Activated T-helper 9 cell treated with anti-CD3 and anti-CD28 coated beads, Interleukin-2, amount 50 U/mL, for 16 hours (primary cell): ENCODE measurements around the gene DAPK1.

Experiments used
- DNase-seq: peaks from one replicate; pipeline ENCODE4 v3.0.0-alpha.2; 2020; ENCODE audit warnings: low read depth

DAPK1 gene

GRCh38 chr9:87517732-87518131 is 20.1 kb downstream of the DAPK1 start:
- no peak for DNase-seq

DNA sequence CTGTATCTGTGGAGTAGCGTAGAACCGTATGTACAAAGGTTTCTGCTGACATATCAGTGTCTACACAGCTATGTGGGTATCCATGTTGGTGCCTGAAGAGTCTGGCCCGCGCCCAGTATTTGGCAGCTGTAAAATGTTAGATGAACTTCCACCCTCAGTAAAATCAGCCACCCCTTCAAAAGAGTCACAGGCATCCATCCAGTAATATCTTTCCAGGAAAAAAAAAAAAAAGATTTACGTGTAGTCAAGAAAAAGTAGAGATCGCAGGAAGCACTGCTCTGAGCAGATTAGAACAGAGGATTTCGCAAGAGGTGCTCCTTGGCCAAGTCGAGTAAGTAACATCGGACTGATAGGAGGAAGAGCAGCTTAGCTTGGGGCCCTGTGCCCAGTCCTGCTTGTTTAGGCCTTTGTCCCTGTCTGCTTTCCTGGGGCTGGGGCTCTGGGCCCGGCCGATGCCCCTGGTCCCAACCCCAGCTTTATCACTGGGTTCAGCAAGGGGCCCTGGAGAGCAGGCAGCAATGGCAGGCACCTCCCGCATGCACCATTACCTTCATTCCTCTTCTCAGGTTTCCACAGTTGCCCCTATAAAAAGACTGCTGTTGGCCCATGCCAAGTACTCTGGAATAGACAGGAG is 21.2 kb downstream of the DAPK1 start:
- no peak for DNase-seq

GRCh38 chr9:87519461-87519860 is 21.8 kb downstream of the DAPK1 start:
- DNase-seq: no peak

GRCh38 chr9:87520172-87520683 is 22.6 kb downstream of the DAPK1 start:
- DNase-seq: no peak

DNA sequence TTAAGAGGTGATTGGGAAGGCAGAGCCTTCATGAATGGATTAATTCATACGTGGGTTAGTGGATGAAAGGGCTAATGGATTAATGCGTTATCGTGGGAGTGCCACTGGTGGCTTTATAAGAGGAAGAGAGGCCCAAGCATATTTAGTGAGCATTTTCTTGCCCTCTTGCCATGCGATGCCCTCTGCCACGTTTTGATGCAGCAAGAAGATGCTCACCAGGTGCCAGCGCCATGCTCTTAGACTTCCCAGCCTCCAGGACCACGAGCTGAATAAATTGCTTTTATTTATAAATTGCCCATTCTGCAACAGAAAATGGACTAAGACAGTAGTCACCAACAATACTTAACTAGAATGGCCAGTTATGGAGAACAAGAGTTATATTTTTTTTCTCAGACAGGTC is 24.2 kb downstream of the DAPK1 start:
- no peak for DNase-seq

- no peak for DNase-seq
Observed at GRCh38 chr9:87524061-87524460, 26.4 kb downstream of the DAPK1 start.

DNA sequence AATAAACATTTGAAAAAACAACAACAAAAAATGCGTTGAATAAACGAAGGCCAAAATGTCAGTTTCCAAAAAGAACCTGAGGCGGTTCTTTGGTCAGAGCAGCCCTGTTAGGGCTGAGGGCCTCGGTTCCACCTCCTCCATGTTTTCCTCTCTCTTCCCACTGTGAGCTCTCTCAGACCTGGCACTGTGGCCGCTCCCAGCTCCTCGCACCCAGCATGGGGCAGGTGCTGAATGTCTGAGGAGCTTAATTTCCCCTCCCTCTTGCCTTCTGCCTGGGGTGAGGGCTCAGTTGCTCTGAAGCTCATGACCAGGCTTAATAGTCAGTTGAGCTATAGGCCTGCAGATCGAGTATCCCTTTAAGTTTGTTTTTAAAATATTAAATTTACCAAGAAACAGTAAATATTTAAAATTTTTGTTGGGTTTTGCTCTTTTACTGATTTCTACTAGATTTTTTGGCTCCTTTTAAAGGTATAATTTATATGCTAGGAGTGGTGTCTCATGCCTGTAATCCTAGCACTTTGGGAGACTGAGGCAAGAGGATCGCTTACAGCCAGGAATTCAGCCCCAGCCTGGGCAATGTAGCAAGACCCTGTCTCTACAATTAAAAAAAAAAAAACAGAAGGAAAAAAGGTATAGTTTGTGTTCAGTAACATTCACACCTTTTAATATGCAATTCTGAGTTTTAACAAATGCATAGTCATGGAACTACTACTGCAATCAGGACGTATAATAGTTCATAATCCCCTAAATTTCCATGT is 28.1 kb downstream of the DAPK1 start:
- DNase-seq: no peak

DNA sequence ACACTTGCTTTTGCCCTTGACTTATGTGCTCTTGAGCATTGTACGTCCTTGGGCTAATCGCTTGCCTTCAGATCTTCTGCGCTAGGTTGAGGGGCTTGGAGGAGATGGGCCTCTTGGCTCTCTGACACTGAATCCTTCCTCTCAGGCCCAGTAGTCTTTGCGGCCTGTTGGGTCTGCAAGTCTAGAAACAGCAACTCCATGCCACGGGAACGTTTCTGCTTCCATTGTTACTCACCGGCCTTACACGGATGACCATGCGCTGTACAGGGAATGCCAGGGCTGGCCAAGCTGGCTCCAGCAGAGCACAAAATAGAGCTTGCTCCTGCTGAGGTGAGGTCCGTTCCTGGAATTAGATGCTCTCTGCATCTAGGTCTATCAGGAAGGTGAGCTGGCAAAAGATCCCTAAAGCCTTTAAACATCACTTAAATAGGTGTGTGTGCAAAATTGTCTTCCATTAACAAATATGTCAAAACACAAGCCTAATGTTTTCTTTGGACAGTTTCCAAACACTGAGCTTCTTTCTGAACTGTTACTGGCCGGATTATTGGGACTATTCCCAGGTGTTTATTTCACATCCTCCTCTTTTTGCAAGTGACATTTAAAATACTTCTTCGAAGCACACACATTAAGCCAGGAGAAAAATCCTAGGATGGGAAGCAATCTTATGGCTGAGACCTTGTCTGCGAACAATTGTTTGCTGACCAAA is 29.7 kb downstream of the DAPK1 start:
- no peak for DNase-seq

DNA sequence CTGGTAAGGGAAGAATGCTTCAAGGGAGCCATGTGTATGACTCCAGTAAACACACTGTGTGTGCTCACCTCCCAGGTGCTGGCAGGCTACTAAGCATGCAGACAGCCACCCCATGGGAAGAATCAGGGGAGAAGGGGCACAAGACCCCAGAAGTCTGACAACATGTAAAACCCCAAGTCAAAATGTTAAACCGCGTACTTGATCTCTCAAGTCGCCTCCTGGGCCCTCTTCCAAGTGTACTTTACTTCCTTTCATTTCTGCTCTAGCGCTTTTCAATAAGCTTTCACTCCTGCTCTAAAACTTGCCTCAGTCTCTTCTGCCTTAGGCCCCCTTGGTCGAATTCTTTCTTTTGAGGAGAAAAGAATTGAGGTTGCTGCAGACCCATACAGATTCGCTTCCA is 31.3 kb downstream of the DAPK1 start:
- no peak for DNase-seq

DNA sequence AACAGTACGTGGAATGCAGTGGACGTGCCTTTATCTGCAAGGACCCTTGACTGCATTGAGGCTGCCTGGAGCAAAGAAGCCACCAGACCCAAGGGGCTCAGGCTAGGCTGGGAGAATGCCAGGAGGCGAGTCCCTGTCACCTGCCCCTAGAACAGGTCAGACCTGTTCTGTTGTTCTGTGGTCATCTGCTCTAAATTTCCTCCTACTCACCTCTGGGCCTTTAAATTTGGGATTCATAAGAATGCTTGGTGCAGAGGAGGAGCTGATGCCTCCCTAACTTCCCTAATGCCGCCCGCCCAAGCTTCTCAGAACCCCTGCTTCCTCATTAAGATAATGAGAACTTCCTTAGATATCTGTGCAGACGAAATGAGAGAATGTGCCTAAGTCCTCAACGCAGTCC is 32.0 kb downstream of the DAPK1 start:
- DNase-seq: no peak

GRCh38 chr9:87530716-87531115 is 33.0 kb downstream of the DAPK1 start:
- DNase-seq: no peak

GRCh38 chr9:87531370-87532295 is 34.0 kb downstream of the DAPK1 start:
- DNase-seq: no peak

GRCh38 chr9:87533271-87533670 is 35.6 kb downstream of the DAPK1 start:
- DNase-seq: no peak

GRCh38 chr9:87534036-87534435 is 36.4 kb downstream of the DAPK1 start:
- no peak for DNase-seq

DNA sequence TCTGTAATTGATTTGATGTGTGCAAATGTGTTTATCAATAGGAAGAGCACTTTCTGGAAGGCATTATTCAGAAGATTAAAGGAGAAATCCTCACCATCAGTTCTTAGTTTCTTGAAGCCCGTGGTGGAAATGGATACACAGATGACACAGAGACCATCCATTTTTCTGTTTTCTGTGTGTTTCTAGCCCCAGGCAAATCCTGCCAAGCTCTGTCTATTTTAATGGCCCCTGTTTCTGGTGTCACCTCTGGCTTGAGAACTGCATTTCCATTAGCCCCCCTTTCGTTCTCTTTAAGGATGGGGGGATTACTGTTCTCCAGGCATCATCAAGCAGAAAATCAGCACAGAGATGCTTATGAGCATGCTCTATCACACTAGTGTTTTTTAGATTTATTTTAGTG is 37.3 kb downstream of the DAPK1 start:
- no peak for DNase-seq

GRCh38 chr9:87535817-87536539 is 38.3 kb downstream of the DAPK1 start:
- DNase-seq: no peak

- DNase-seq: no peak
Observed at GRCh38 chr9:87537625-87538024, 40.0 kb downstream of the DAPK1 start.

DNA sequence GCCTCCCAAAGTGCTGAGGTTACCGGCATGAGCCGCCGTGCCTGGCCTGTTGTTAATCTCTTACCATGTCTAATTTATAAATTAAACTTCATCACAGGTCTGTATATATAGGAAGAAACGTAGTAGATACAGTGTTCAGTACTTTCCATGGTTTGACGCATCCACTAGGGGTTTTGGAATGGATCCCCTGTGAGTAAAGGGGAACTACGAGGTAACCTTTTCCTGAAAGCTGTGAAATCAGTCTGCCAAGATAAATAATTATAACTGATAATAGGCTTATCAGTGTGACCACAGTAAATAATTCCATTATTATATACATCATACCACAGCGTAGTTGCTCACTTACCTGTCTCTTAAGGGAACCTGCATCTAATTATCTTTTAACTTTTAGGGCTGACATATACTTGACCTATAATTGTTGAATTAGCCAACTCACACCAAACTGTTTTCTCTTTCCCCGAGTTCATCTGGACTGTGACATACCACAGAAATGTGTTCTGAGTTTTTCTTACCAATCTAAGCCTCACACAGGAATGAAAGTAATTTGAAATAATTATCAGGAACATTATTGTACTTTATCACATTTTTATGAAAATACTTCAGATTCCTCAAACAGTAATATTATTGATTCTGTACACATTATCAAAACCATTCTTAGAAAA is 42.9 kb downstream of the DAPK1 start:
- no peak for DNase-seq

GRCh38 chr9:87541663-87542062 is 44.0 kb downstream of the DAPK1 start:
- DNase-seq: no peak

DNA sequence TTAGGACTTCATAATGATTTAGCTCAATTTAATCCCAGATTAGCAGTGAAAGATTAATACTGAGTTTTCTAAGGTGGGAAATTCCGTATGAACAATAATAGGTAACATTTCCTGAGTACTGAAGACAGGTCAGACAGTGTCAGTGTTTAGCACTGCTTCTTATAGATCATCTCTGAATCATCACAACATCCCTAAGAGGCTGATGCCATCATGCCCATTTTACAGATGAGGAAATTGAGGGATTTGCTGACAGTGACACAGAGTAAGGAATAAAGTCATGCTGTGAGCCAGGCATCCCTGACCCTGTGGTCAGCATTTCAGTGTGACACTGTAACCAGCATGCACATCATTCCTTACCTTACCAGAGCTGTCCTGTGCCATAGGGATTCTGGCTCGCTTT is 44.5 kb downstream of the DAPK1 start:
- DNase-seq: no peak

GRCh38 chr9:87543251-87543650 is 45.6 kb downstream of the DAPK1 start:
- DNase-seq: no peak
